CD4-positive, CD25-positive, alpha-beta regulatory T cell (primary cell): ENCODE data around the gene MGAT3. TPM values are rescaled to one million over a fixed set of nuclear protein-coding genes. Genes with fewer than 3 reads are reported as not detected.

Experiments
- ATAC-seq, 2 donors: fragments of 150-1000 bp; cut with Tn5 transposase; one replicate each; pipeline ENCODE4 v1.10.0; 2021; ENCODE audit warnings: low read depth in 2 of 2, moderate number of reproducible peaks in 2 of 2, moderate library complexity in 1 of 2
- DNase-seq, 3 donors: peaks; one replicate each; pipeline versions ENCODE4 v3.0.0 to v3.0.0-alpha.2; 2012 to 2022; ENCODE audit warnings: mixed read lengths in 1 of 3
- H3K27ac ChIP-seq: one replicate; pipeline ENCODE4 v1.7.0; 2013; ENCODE audit warnings: mild to moderate bottlenecking, low read length; ENCODE audit not compliant: insufficient read depth, poor library complexity, severe bottlenecking
- H3K27me3 ChIP-seq: one replicate; pipeline ENCODE4 v1.7.0; 2013; ENCODE audit warnings: low read length; ENCODE audit not compliant: control insufficient read depth, insufficient read depth
- H3K36me3 ChIP-seq: one replicate; pipeline ENCODE4 v1.7.0; 2013; ENCODE audit warnings: mild to moderate bottlenecking, low read length, moderate library complexity; ENCODE audit not compliant: control insufficient read depth, insufficient read depth
- H3K4me1 ChIP-seq: 2 replicates; pipeline ENCODE4 v1.7.0; 2013; ENCODE audit warnings: mild to moderate bottlenecking, low read length; ENCODE audit not compliant: insufficient read depth, control insufficient read depth, poor library complexity, severe bottlenecking
- H3K4me3 ChIP-seq: one replicate; pipeline ENCODE4 v1.7.0; 2013; ENCODE audit warnings: low read depth, mild to moderate bottlenecking, low read length, moderate library complexity
- H3K9me3 ChIP-seq, 2 experiments: 1 replicate in 1 of 2; 2 replicates in 1 of 2; pipeline ENCODE4 v1.7.0; 2013; ENCODE audit warnings: low read length in 2 of 2, mild to moderate bottlenecking in 1 of 2, moderate library complexity in 1 of 2; ENCODE audit not compliant: control insufficient read depth in 2 of 2
- H3K27ac Mint-ChIP-seq, 3 donors: one replicate each; pipeline ENCODE4 v1.8.0; 2020 to 2022; ENCODE audit warnings: mild to moderate bottlenecking in 3 of 3, mixed read lengths in 3 of 3, moderate library complexity in 2 of 3
- H3K27me3 Mint-ChIP-seq: one replicate; pipeline ENCODE4 v1.8.0; 2022; ENCODE audit warnings: mild to moderate bottlenecking, mixed read lengths
- H3K36me3 Mint-ChIP-seq: one replicate; pipeline ENCODE4 v1.8.0; 2020; ENCODE audit warnings: mixed read lengths
- H3K4me1 Mint-ChIP-seq, 4 donors: one replicate each; pipeline ENCODE4 v1.8.0; 2020 to 2022; ENCODE audit warnings: mixed read lengths in 4 of 4, mild to moderate bottlenecking in 1 of 4
- H3K4me3 Mint-ChIP-seq, 4 donors: one replicate each; pipeline ENCODE4 v1.8.0; 2020 to 2022; ENCODE audit warnings: mild to moderate bottlenecking in 4 of 4, mixed read lengths in 4 of 4, moderate library complexity in 3 of 4
- H3K9me3 Mint-ChIP-seq, 7 donors: one replicate each; pipeline ENCODE4 v1.8.0; 2020 to 2022; ENCODE audit warnings: mixed read lengths in 7 of 7, mild to moderate bottlenecking in 3 of 7, moderate library complexity in 2 of 7
- polyA plus RNA-seq, 4 donors: library from polyadenylated mRNA; unstranded; fragments of 300-500 nt; fragmentation: Illumina TruSeq; gene quantifications; one replicate each; pipeline ENCODE4 v1.2.3, GENCODE V29; 2021
- total RNA-seq: library from RNA; stranded (reverse); gene quantifications from one replicate; pipeline ENCODE4 v1.2.3, GENCODE V29; 2022

MGAT3 gene
- total and polyA plus RNA-seq, 5 donors from 2014 or later = 0.12 TPM; not detected in 4

DNA sequence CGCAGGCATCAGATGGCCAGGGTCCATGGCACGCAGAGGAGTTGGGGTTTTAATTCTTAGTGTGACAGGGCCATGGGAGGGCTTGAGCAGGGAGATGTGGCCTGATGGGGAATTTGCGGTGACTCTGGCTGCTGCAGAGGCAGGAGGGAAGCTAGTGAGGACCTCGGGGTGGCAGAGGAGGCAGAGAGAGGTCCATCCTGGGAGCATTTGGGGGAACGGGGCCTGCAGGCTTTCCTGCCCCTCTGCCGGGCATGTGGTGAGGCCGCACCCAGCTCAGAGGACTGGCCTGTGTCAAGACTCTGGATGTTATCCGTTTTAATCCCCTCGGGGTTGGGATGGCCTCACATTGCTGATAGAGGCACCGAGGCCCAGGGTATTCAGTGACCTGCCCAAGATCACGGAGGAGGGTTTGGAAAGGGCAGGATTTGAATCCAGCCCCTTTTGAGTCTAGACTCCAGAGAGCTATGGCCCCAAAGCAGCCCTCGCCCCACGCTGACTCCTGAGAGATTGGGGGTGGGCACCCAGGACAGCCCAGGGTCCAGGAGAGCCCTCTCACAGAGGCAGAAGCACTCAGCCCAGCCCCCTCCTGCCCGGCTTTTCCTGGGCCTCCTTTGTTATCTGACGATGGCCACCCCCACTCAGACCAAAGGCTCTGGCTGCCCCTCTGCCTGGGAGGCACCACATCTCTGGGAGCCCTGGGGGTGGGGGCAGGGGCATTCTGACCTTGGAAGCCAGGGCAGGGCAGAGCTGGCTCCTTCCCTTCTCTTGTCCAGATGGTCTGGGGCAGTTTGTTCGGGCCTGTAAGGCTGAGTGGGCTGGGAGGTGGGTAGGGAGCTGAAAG lies 13.9 kb downstream of the MGAT3 start:
- Mint-ChIP-seq H3K36me3 (no peaks in the 10 kb centered on the region), H3K27ac (no peak overlapping the region), H3K4me3 (no peak overlapping the region), H3K4me1 (peaks cover 0 to 26% (median 2%) of the 10 kb centered on the region in 4 donors), H3K9me3 (no peaks in the 10 kb centered on the region), H3K27me3 (peaks cover 9% of the 10 kb centered on the region)
- H3K36me3 ChIP-seq = no peaks in the 10 kb centered on the region
- peaks cover 6% of the 10 kb centered on the region for H3K4me1 ChIP-seq
- H3K27me3 ChIP-seq = no peaks in the 10 kb centered on the region
- H3K27ac ChIP-seq = no peak overlapping the region
- H3K4me3 ChIP-seq = no peak overlapping the region
- H3K9me3 ChIP-seq = no peaks in the 10 kb centered on the region
- ATAC-seq = no peak
- DNase-seq = no peak

DNA sequence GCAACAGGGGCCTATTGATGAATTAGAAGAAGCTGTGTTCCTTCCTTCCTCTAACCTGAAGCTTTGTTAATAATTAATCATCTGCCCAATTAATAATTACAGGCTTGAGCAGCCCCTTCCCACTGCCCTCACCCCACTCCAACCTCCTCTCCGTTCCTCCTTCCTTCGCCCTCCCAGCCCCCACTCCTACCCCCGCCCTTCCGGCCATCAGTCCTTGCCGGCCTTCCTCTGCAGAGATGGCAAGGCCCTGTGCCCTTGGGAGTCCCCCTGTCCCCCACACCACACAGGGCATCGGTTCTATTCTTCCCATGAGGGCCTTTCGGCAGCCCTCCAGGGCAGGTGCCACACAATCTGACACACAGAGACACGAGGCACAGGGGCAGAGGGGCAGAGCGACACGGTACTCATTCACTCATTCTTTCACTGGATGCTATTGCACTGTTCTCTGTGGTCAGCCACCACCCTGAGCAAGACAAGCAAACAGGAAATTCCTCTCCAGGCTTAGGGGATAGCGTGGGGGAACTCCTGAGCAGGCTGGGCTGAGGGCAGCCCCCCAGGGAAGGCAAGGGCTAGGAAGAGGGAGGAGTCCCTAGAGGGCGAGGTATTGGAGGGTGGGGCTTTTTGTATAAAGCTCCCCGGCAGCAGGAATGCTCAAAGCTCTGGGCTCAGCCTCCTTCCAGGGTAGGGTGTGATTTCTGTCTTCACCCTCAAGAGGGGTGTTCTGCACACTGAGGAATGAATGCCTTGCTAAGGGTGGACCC lies 14.7 kb downstream of the MGAT3 start:
- no peaks in the 10 kb centered on the region for H3K36me3 ChIP-seq
- H3K4me3 Mint-ChIP-seq = no peak overlapping the region
- peaks cover 6% of the 10 kb centered on the region for H3K4me1 ChIP-seq
- ATAC-seq (peak; percentile 24 to 25), DNase-seq (peak in 1 of 3 donors; percentile 30)
- H3K9me3 ChIP-seq = no peaks in the 10 kb centered on the region
- peak overlapping the region in 2 of 3 donors; percentile 92 to 96 for H3K27ac Mint-ChIP-seq
- no peaks in the 10 kb centered on the region for H3K36me3 Mint-ChIP-seq
- H3K4me3 ChIP-seq = no peak overlapping the region
- H3K9me3 Mint-ChIP-seq = no peaks in the 10 kb centered on the region
- H3K27ac ChIP-seq = no peak overlapping the region
- no peaks in the 10 kb centered on the region for H3K27me3 ChIP-seq
- peaks cover 9% of the 10 kb centered on the region for H3K27me3 Mint-ChIP-seq
- peaks cover 0 to 26% (median 2%) of the 10 kb centered on the region in 4 donors for H3K4me1 Mint-ChIP-seq

DNA sequence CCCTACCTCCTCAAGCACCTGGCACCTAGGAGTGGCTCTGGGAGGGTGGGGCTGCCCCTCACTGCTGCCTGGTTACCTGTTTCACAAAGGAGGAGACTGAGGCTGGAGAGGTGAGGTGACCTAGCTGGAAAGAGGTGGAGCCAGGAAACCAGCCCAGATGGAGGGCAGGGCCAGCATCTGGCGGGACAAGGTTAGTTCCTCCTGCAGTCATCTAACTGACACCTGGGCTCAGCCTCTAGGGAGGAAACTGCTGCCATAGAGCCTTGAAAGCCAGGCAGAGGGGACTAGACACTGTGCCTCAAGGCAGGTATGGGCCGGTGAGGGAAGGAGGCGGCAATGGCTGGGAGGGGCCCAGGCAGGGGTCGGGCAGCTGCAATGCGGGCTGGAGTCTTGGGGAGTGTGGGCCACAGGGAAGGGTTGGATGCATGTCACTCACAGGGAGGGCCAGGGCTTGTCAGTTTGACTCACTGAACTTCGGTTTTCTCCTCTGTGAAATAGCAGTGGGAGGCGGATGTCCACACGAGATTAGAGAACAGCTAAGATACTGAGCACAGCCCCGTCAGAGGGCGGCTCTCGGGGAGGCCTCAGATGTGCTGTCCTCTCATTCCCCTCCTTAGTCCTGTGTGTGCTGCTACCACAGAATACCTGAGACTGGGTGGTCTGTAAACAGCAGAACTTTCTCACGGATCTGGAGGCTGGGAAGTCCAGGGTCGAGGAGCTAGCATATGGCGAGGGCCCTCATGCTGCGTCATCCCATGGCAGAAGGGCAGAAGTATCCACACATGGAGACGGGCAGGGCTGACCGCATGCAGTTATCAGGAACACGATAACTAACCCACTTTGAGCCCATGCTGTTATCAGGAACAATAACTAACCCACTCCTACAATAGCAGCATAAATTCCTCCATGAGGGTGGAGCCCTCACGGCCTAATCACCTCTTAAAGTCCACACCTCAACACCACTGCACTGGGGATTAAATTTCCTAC lies 16.1 kb downstream of the MGAT3 start:
- Histone ChIP-seq H3K27ac (no peak overlapping the region), H3K36me3 (no peaks in the 10 kb centered on the region), H3K4me1 (peaks cover 6% of the 10 kb centered on the region), H3K9me3 (no peaks in the 10 kb centered on the region), H3K4me3 (no peak overlapping the region), H3K27me3 (no peaks in the 10 kb centered on the region)
- Mint-ChIP-seq H3K27ac (peak overlapping the region in 1 of 3 donors; percentile 25), H3K36me3 (no peaks in the 10 kb centered on the region), H3K4me1 (peaks cover 0 to 20% (median 2%) of the 10 kb centered on the region in 4 donors), H3K4me3 (no peak overlapping the region), H3K27me3 (peaks cover 8% of the 10 kb centered on the region), H3K9me3 (no peaks in the 10 kb centered on the region)
- ATAC-seq = no peak
- DNase-seq = no peak

DNA sequence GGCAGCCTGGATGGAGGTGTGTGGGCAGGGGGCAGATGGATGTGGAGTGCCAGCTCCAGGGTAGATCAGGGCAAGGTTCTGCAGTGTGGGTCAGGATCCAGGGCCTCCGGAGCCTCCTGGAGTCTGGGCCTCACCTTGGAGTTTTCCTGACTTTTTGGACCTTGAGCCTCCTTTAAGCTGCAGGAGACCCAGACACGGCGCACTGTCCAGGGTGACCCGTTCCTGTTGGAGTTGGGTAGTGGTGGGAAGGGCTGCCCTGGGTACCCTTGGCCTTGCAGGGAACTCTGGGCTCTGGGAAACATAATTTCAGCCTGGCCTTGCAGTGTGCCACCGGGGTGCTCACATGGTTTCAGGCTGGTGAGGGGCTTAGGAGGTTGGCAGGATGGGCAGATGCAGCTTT lies 17.0 kb downstream of the MGAT3 start:
- no peaks in the 10 kb centered on the region for H3K36me3 ChIP-seq
- DNase-seq (no peak), ATAC-seq (no peak)
- H3K27me3 ChIP-seq = no peaks in the 10 kb centered on the region
- Mint-ChIP-seq H3K9me3 (no peaks in the 10 kb centered on the region), H3K27me3 (peaks cover 4% of the 10 kb centered on the region), H3K27ac (no peak overlapping the region), H3K4me1 (peaks cover 0 to 17% (median 0%) of the 10 kb centered on the region in 4 donors), H3K4me3 (no peak overlapping the region), H3K36me3 (no peaks in the 10 kb centered on the region)
- no peak overlapping the region for H3K27ac ChIP-seq
- no peak overlapping the region for H3K4me3 ChIP-seq
- H3K4me1 ChIP-seq = peaks cover 6% of the 10 kb centered on the region
- H3K9me3 ChIP-seq = no peaks in the 10 kb centered on the region

DNA sequence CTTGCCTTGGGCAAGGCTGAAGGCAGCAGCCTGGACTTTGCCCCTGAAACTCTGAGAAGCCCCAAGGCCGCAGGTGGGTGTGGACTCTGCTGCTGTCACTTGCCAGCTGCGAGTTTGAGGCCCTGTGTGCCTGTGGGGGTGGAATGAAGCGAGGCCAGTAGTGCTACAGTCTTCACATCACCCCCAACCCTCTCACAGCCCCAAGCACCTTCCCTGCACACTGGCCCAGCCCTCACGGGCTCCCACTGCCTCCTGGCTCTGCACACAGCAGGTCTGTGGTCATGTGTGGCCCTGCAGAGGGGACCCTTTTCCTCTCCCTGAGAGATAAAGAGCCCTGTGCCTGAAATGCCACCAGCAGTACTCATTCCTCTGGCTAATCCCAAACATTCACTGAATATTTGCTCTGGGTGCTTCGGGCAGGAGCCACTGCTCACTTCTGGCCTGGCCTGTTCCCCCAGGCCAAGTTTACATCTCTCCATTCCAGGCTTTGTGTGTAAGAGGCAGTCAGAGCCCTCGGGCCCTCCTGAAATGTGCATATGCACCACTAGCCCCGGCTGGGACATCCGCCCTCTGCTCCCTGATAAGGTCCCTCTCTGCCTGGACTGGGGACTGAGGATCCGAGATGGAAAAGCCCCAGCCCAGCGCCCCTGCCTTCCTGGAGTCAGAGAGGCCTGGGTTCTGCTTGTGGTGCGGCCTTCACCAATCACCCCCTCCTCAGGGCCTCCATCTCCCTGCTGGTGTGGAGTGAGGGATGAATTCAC lies 17.7 kb downstream of the MGAT3 start:
- Mint-ChIP-seq H3K36me3 (no peaks in the 10 kb centered on the region), H3K9me3 (no peaks in the 10 kb centered on the region), H3K4me1 (peaks cover 0 to 17% (median 0%) of the 10 kb centered on the region in 4 donors), H3K4me3 (no peak overlapping the region), H3K27me3 (peaks cover 6% of the 10 kb centered on the region), H3K27ac (no peak overlapping the region)
- no peaks in the 10 kb centered on the region for H3K9me3 ChIP-seq
- no peaks in the 10 kb centered on the region for H3K27me3 ChIP-seq
- peaks cover 6% of the 10 kb centered on the region for H3K4me1 ChIP-seq
- H3K36me3 ChIP-seq = no peaks in the 10 kb centered on the region
- H3K27ac ChIP-seq = no peak overlapping the region
- DNase-seq = no peak
- H3K4me3 ChIP-seq = no peak overlapping the region
- no peak for ATAC-seq

DNA sequence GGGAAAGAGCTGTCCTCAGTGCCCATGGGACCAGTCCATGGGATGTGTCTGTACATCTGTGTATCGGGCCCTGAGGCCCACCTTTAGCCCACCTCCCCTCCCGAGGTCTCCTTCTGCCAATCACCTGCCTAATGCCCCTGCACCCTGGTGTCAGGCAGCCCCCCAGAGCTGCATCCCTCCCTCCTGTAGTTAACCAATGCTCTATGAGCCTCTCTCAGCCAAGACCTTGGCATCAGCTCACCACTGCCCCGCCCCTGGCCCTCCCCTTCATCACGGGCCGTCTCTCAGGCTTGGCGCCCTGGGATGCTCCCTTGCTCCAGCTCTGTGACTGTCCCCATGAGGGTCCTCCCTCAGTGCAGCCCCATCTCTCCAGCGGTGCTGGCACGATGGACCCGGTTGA lies 18.5 kb downstream of the MGAT3 start:
- Histone ChIP-seq H3K27ac (no peak overlapping the region), H3K4me3 (no peak overlapping the region), H3K9me3 (no peaks in the 10 kb centered on the region), H3K4me1 (peaks cover 6% of the 10 kb centered on the region), H3K27me3 (no peaks in the 10 kb centered on the region), H3K36me3 (no peaks in the 10 kb centered on the region)
- peaks cover 0 to 17% (median 0%) of the 10 kb centered on the region in 4 donors for H3K4me1 Mint-ChIP-seq
- no peak overlapping the region for H3K4me3 Mint-ChIP-seq
- no peak overlapping the region for H3K27ac Mint-ChIP-seq
- no peak for ATAC-seq
- no peaks in the 10 kb centered on the region for H3K36me3 Mint-ChIP-seq
- peaks cover 10% of the 10 kb centered on the region for H3K27me3 Mint-ChIP-seq
- H3K9me3 Mint-ChIP-seq = no peaks in the 10 kb centered on the region
- DNase-seq = no peak

DNA sequence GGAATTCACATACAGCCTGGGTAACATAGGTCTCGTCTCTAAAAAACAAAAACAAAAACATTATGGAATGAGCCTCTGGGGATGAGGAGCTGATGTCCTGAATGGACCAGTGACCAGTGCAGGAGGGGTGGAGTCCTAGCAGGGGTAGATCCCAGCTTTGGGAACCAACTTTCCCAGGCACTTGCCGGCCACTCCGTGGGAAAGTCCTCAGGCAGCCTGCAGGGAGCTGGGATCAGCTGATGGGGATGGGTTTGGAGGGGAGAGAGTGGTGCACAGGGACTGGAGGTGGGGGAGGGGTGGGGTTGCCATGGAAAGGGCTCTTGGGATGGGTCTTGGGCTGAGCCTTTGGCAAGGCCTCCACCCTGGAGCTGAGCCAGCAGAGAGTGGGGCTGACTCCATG lies 19.1 kb downstream of the MGAT3 start:
- Histone ChIP-seq H3K27ac (no peak overlapping the region), H3K4me1 (peaks cover 6% of the 10 kb centered on the region), H3K36me3 (no peaks in the 10 kb centered on the region), H3K4me3 (no peak overlapping the region), H3K27me3 (no peaks in the 10 kb centered on the region), H3K9me3 (no peaks in the 10 kb centered on the region)
- peaks cover 0 to 17% (median 0%) of the 10 kb centered on the region in 4 donors for H3K4me1 Mint-ChIP-seq
- no peak overlapping the region for H3K27ac Mint-ChIP-seq
- no peak overlapping the region for H3K4me3 Mint-ChIP-seq
- H3K9me3 Mint-ChIP-seq = no peaks in the 10 kb centered on the region
- H3K36me3 Mint-ChIP-seq = no peaks in the 10 kb centered on the region
- ATAC-seq (no peak), DNase-seq (no peak)
- peaks cover 10% of the 10 kb centered on the region for H3K27me3 Mint-ChIP-seq
